ENCODE data around the gene SLAMF9. TPM values are rescaled to one million over a fixed set of nuclear protein-coding genes. Genes with fewer than 3 reads are reported as not detected.

SLAMF9 gene
- total RNA-seq, 2 donors from 2014 or later, result not detected

DNA sequence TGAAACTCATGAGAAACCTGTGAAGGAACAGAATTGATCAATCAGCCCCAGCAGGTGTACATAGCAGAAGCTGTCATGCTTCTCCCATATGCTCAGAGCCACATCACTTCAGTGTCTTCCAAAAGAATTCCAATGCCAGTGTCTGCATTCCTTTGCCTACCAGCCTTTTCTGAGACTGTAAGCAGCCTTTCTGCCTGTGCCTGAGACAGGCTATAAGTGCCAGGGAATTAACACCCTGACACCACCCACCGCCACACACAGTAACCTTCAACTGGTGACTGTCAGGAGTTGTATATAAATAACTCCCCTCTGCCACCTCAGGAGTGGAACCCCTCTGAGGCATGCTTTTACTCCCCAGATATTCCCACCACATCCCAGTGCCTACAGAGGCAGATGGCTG lies 38.1 kb upstream of the SLAMF9 start:
- DNase-seq, result peak; percentile 61
- WGBS, 2 experiments (ENCODE audit: insufficient coverage in 1 of 2, insufficient read length in 1 of 2), result 80 to 88% methylated on average over 1 of the region's 1 CpG

DNA sequence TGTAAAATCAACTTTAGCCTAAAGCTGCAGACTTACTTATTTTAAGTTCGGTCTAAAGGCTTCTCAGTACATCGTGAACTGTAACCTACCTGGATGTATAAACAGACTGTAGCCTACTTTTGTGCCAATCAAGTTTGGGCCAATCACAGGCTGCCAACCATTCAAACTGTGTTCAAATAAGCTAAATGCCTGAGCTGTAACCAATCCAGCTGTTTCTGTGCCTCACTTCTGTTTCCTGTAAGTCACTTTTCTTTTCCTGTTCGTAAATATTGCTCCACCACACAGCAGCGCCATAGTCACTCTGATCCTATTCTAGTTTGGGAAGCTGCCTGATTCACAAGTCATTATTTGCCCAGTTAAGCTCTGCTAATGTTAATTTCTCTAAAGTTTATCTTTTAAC lies 37.5 kb upstream of the SLAMF9 start:
- no peak overlapping the region for H3K9ac ChIP-seq (ENCODE audit: extremely low read depth, low read length, poor library complexity, severe bottlenecking)
- H3K27me3 ChIP-seq (ENCODE audit: control insufficient read depth, insufficient read depth, low read length, poor library complexity, severe bottlenecking), result no peaks in the 10 kb centered on the region
- no peak overlapping the region for H3K4me3 Mint-ChIP-seq
- peaks cover 5% of the 10 kb centered on the region for H3K4me1 Mint-ChIP-seq
- H3K9me3 Mint-ChIP-seq, result no peaks in the 10 kb centered on the region
- peak; percentile 34 for DNase-seq
- no peaks in the 10 kb centered on the region for H3K36me3 Mint-ChIP-seq (ENCODE audit: low read depth)
- H3K4me3 ChIP-seq (ENCODE audit: low read length), result no peak overlapping the region
- peaks cover 2% of the 10 kb centered on the region for H3K27me3 Mint-ChIP-seq (ENCODE audit: insufficient read depth)
- H3K4me1 ChIP-seq (ENCODE audit: control insufficient read depth, insufficient read depth, low read length), result no peaks in the 10 kb centered on the region
- no peaks in the 10 kb centered on the region for H3K36me3 ChIP-seq (ENCODE audit: control insufficient read depth, insufficient read depth, low read length)
- TF ChIP-seq, protein P1, sequence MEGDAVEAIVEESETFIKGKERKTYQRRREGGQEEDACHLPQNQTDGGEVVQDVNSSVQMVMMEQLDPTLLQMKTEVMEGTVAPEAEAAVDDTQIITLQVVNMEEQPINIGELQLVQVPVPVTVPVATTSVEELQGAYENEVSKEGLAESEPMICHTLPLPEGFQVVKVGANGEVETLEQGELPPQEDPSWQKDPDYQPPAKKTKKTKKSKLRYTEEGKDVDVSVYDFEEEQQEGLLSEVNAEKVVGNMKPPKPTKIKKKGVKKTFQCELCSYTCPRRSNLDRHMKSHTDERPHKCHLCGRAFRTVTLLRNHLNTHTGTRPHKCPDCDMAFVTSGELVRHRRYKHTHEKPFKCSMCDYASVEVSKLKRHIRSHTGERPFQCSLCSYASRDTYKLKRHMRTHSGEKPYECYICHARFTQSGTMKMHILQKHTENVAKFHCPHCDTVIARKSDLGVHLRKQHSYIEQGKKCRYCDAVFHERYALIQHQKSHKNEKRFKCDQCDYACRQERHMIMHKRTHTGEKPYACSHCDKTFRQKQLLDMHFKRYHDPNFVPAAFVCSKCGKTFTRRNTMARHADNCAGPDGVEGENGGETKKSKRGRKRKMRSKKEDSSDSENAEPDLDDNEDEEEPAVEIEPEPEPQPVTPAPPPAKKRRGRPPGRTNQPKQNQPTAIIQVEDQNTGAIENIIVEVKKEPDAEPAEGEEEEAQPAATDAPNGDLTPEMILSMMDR (conservative IDR thresholded peaks at IDR 0.05), result no peak
- 89 to 92% methylated on average over 4 of the region's 4 CpGs for WGBS, 2 experiments (ENCODE audit: insufficient coverage in 1 of 2, insufficient read length in 1 of 2)
- H3K9me3 ChIP-seq (ENCODE audit: control insufficient read depth, low read length), result no peaks in the 10 kb centered on the region
- no peak overlapping the region for H3K27ac ChIP-seq (ENCODE audit: low read depth, low read length)
- no peak overlapping the region for H3K27ac Mint-ChIP-seq

More for the DNA sequence above, 38.1 kb upstream of the SLAMF9 start:
- H3K9me3 ChIP-seq (ENCODE audit: control insufficient read depth, low read length), result no peaks in the 10 kb centered on the region
- H3K27ac ChIP-seq (ENCODE audit: low read depth, low read length), result no peak overlapping the region
- H3K9me3 Mint-ChIP-seq, result no peaks in the 10 kb centered on the region
- no peak overlapping the region for H3K9ac ChIP-seq (ENCODE audit: extremely low read depth, low read length, poor library complexity, severe bottlenecking)
- H3K4me3 Mint-ChIP-seq, result no peak overlapping the region
- peaks cover 4% of the 10 kb centered on the region for H3K27me3 Mint-ChIP-seq (ENCODE audit: insufficient read depth)
- H3K36me3 Mint-ChIP-seq (ENCODE audit: low read depth), result no peaks in the 10 kb centered on the region
- H3K4me1 ChIP-seq (ENCODE audit: control insufficient read depth, insufficient read depth, low read length), result no peaks in the 10 kb centered on the region
- no peak overlapping the region for H3K27ac Mint-ChIP-seq
- peaks cover 3% of the 10 kb centered on the region for H3K4me1 Mint-ChIP-seq
- H3K36me3 ChIP-seq (ENCODE audit: control insufficient read depth, insufficient read depth, low read length), result no peaks in the 10 kb centered on the region
- H3K4me3 ChIP-seq (ENCODE audit: low read length), result no peak overlapping the region
- TF ChIP-seq, protein P1 (conservative IDR thresholded peaks at IDR 0.05), result no peak
- no peaks in the 10 kb centered on the region for H3K27me3 ChIP-seq (ENCODE audit: control insufficient read depth, insufficient read depth, low read length, poor library complexity, severe bottlenecking)

DNA sequence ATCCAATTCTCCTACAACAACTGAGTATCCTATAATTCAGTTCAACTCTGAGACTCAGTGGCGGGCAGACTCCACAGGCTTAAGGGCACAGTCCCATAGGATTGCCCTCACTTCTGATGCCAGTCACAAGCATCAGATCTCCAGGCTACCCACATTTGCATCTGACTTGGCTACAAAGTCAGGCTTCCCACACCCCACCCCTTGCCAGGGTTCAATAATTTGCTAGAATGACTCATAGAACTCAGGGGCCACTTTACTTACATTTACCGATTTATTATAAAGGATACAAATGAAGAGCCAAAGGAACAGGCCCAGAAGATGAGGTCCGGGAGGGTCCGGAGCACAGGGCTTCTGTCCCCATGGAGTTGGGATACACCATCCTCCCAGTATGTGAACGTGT lies 36.0 kb upstream of the SLAMF9 start:
- peaks cover 5% of the 10 kb centered on the region for H3K4me1 Mint-ChIP-seq
- H3K27me3 Mint-ChIP-seq (ENCODE audit: insufficient read depth), result peaks cover 4% of the 10 kb centered on the region
- H3K27ac Mint-ChIP-seq, result no peak overlapping the region
- no peaks in the 10 kb centered on the region for H3K36me3 Mint-ChIP-seq (ENCODE audit: low read depth)
- Histone ChIP-seq H3K4me3 (ENCODE audit: low read length) (no peak overlapping the region), H3K27me3 (ENCODE audit: control insufficient read depth, insufficient read depth, low read length, poor library complexity, severe bottlenecking) (no peaks in the 10 kb centered on the region), H3K9ac (ENCODE audit: extremely low read depth, low read length, poor library complexity, severe bottlenecking) (no peak overlapping the region), H3K4me1 (ENCODE audit: control insufficient read depth, insufficient read depth, low read length) (no peaks in the 10 kb centered on the region), H3K36me3 (ENCODE audit: control insufficient read depth, insufficient read depth, low read length) (no peaks in the 10 kb centered on the region), H3K9me3 (ENCODE audit: control insufficient read depth, low read length) (no peaks in the 10 kb centered on the region), H3K27ac (ENCODE audit: low read depth, low read length) (no peak overlapping the region)
- no peak for DNase-seq
- TF ChIP-seq, protein P1 (conservative IDR thresholded peaks at IDR 0.05), result no peak
- H3K9me3 Mint-ChIP-seq, result no peaks in the 10 kb centered on the region
- H3K4me3 Mint-ChIP-seq, result no peak overlapping the region
- WGBS, 2 experiments (ENCODE audit: insufficient coverage in 1 of 2, insufficient read length in 1 of 2), result 91 to 100% methylated on average over 3 to 5 of the region's 5 CpGs
